Naive B cell (primary cell): ENCODE data around the gene IQCE. TPM values are rescaled to one million over a fixed set of nuclear protein-coding genes. Genes with fewer than 3 reads are reported as not detected.

ENCODE experiments used
- ATAC-seq, 2 donors: fragments of 150-1000 bp; cut with Tn5 transposase; 2 replicates each; pipeline ENCODE4 v1.10.0; 2021; ENCODE audit warnings: low read depth in 2 of 2, mild to moderate bottlenecking in 2 of 2, moderate library complexity in 2 of 2
- DNase-seq: peaks from one replicate; pipeline ENCODE4 v3.0.0; 2022
- H3K27ac Mint-ChIP-seq, 6 donors: one replicate each; pipeline ENCODE4 v1.8.0; 2020 to 2022; ENCODE audit warnings: mild to moderate bottlenecking in 6 of 6, mixed read lengths in 6 of 6, moderate library complexity in 5 of 6, inconsistent platforms in 2 of 6
- H3K27me3 Mint-ChIP-seq, 3 donors: one replicate each; pipeline ENCODE4 v1.8.0; 2021 to 2022; ENCODE audit warnings: mixed read lengths in 3 of 3, mild to moderate bottlenecking in 1 of 3
- H3K36me3 Mint-ChIP-seq, 2 donors: one replicate each; pipeline ENCODE4 v1.8.0; 2020 to 2022; ENCODE audit warnings: mixed read lengths in 2 of 2, inconsistent platforms in 1 of 2, mild to moderate bottlenecking in 1 of 2
- H3K4me1 Mint-ChIP-seq, 3 donors: one replicate each; pipeline ENCODE4 v1.8.0; 2020 to 2022; ENCODE audit warnings: mixed read lengths in 3 of 3, inconsistent platforms in 1 of 3, mild to moderate bottlenecking in 1 of 3, moderate library complexity in 1 of 3
- H3K4me3 Mint-ChIP-seq, 8 donors: one replicate each; pipeline ENCODE4 v1.8.0; 2020 to 2022; ENCODE audit warnings: mild to moderate bottlenecking in 8 of 8, mixed read lengths in 8 of 8, moderate library complexity in 8 of 8, inconsistent platforms in 2 of 8
- H3K9me3 Mint-ChIP-seq, 7 donors: one replicate each; pipeline ENCODE4 v1.8.0; 2020 to 2022; ENCODE audit warnings: mixed read lengths in 7 of 7, mild to moderate bottlenecking in 5 of 7, inconsistent platforms in 2 of 7, moderate library complexity in 1 of 7
- polyA plus RNA-seq, 6 donors: library from polyadenylated mRNA; unstranded; fragments of 300-500 nt; fragmentation: Illumina TruSeq; gene quantifications; one replicate each; pipeline ENCODE4 v1.2.3, GENCODE V29; 2021; ENCODE audit warnings: low read depth in 6 of 6

The IQCE gene
- polyA plus RNA-seq, 6 donors from 2014 or later, result 0.36 to 1.7 (median 1.3) TPM; not detected in 1

DNA sequence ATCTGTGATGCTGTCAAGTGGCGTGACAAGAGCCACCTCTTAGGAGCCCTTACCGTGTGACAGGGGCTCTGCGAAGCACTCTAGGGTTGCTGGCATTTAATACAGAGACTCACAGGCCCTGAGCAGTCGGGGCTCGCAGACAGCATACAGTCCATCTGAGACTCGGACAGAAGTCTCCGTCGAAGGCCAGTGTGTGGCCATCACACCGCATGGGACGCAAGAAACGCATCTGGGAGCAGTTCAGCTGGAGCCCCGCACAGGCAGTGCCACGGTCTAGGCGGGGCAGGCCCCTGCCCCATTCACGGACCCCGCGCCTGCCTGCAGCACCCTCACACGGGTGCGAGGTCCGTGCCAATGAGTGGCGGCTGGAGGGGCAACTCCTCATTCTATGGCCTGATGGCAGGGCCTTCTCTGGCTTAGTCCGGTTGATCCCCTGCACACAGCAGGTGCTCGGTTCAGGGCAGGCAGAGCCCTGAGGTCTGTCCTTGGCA is 33.6 kb downstream of the IQCE start:
- ATAC-seq (no peak), DNase-seq (no peak)
- peaks cover 8 to 13% (median 8%) of the 10 kb centered on the region in 3 donors for H3K4me1 Mint-ChIP-seq
- H3K36me3 Mint-ChIP-seq, result no peaks in the 10 kb centered on the region
- H3K9me3 Mint-ChIP-seq, result no peaks in the 10 kb centered on the region
- peaks cover 5 to 7% (median 6%) of the 10 kb centered on the region in 3 donors for H3K27me3 Mint-ChIP-seq
- peak overlapping the region in 1 of 6 donors; percentile 89 for H3K27ac Mint-ChIP-seq
- no peak overlapping the region for H3K4me3 Mint-ChIP-seq

- no peaks in the 10 kb centered on the region for H3K36me3 Mint-ChIP-seq
- no peak overlapping the region for H3K4me3 Mint-ChIP-seq
- no peaks in the 10 kb centered on the region for H3K9me3 Mint-ChIP-seq
- H3K27me3 Mint-ChIP-seq, result peaks cover 5 to 7% (median 6%) of the 10 kb centered on the region in 3 donors
- ATAC-seq (no peak), DNase-seq (no peak)
- H3K4me1 Mint-ChIP-seq, result peaks cover 8 to 13% (median 8%) of the 10 kb centered on the region in 3 donors
- H3K27ac Mint-ChIP-seq, result peak overlapping the region in 1 of 6 donors; percentile 89
These were observed 34.4 kb downstream of the IQCE start for GRCh38 chr7:2593036-2593727.

- H3K9me3 Mint-ChIP-seq, result no peaks in the 10 kb centered on the region
- peak overlapping the region in 3 of 8 donors; percentile 15 to 79 (median 24) for H3K4me3 Mint-ChIP-seq
- H3K4me1 Mint-ChIP-seq, result peaks cover 8 to 13% (median 11%) of the 10 kb centered on the region in 3 donors
- no peaks in the 10 kb centered on the region for H3K36me3 Mint-ChIP-seq
- peaks cover 5 to 7% (median 6%) of the 10 kb centered on the region in 3 donors for H3K27me3 Mint-ChIP-seq
- no peak for DNase-seq
- H3K27ac Mint-ChIP-seq, result no peak overlapping the region
- no peak for ATAC-seq
These were observed 35.8 kb downstream of the IQCE start for GRCh38 chr7:2594599-2594998.

GRCh38 chr7:2595258-2595860 is 36.6 kb downstream of the IQCE start:
- Mint-ChIP-seq H3K36me3 (no peaks in the 10 kb centered on the region), H3K9me3 (no peaks in the 10 kb centered on the region), H3K4me1 (peaks cover 8 to 13% (median 11%) of the 10 kb centered on the region in 3 donors), H3K27me3 (peaks cover 5 to 7% (median 6%) of the 10 kb centered on the region in 3 donors), H3K4me3 (peak overlapping the region in 5 of 8 donors; percentile 15 to 79 (median 40)), H3K27ac (peak overlapping the region in 3 of 6 donors; percentile 20 to 47 (median 20))
- DNase-seq (no peak), ATAC-seq (no peak)

- Mint-ChIP-seq H3K27me3 (peaks cover 5 to 7% (median 6%) of the 10 kb centered on the region in 3 donors), H3K36me3 (no peaks in the 10 kb centered on the region), H3K4me1 (peaks cover 8 to 13% (median 11%) of the 10 kb centered on the region in 3 donors), H3K27ac (peak overlapping the region in 1 of 6 donors; percentile 42), H3K4me3 (no peak overlapping the region), H3K9me3 (no peaks in the 10 kb centered on the region)
- no peak for DNase-seq
- ATAC-seq, result no peak
These were observed 37.9 kb downstream of the IQCE start for GRCh38 chr7:2596464-2597272.

DNA sequence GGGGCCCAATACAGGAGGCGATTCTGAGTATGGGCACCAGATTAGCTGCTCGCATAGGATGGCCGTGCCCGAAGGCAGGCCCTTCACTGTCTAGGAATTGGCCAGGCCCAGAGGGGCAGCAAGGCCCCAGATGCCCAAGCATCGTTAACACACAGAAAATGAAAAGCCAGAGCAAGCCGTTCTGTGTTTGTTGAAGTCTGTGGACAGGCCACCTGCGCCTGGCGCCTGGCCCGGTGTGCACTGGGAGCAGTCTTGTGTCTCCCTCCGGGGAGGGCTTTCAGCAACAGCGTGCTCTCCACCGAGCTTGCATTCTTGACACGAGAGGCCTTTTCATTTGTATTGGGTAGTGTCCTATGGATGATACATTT is 38.5 kb downstream of the IQCE start:
- H3K9me3 Mint-ChIP-seq, result no peaks in the 10 kb centered on the region
- H3K4me1 Mint-ChIP-seq, result peaks cover 11 to 19% (median 11%) of the 10 kb centered on the region in 3 donors
- H3K27ac Mint-ChIP-seq, result no peak overlapping the region
- no peaks in the 10 kb centered on the region for H3K36me3 Mint-ChIP-seq
- DNase-seq, result no peak
- H3K27me3 Mint-ChIP-seq, result peaks cover 5 to 7% (median 6%) of the 10 kb centered on the region in 3 donors
- no peak overlapping the region for H3K4me3 Mint-ChIP-seq
- ATAC-seq, result no peak

DNA sequence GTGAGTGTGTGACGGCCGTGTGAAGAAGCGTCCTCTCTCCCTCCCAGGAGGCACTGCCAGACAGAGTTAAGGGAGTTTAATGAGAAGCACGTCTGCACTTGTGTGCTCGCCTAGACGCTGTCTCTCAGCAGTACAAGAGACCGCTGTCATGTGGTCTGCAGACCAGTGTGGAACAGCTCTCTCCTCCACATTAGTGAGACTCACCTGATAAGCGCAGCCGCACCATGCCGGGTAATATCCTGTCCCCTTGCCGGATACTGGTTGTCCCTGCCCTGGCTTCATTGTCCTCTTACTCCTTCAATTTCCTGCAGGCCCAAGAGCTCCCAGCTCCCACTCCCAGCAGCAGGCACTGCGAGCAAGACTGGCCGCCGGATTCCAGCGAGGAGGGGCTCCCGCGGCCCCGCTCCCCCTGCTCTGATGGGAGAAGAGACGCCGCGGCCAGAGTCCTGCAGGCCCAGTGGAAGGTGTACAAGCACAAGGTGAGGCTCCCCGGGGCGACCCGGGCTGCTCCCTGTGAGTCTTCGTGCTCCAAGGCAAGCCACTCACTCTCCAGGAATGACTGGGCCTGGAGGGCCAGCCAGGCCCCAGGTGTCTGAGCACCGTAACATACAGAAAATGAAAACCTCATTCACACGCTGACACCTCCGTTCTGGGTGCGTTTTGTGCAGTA is 39.5 kb downstream of the IQCE start:
- peaks cover 13 to 24% (median 18%) of the 10 kb centered on the region in 3 donors for H3K4me1 Mint-ChIP-seq
- ATAC-seq, result no peak
- no peak overlapping the region for H3K27ac Mint-ChIP-seq
- peaks cover 5 to 14% (median 7%) of the 10 kb centered on the region in 3 donors for H3K27me3 Mint-ChIP-seq
- no peaks in the 10 kb centered on the region for H3K36me3 Mint-ChIP-seq
- no peaks in the 10 kb centered on the region for H3K9me3 Mint-ChIP-seq
- DNase-seq, result no peak
- H3K4me3 Mint-ChIP-seq, result peak overlapping the region in 1 of 8 donors; percentile 50

DNA sequence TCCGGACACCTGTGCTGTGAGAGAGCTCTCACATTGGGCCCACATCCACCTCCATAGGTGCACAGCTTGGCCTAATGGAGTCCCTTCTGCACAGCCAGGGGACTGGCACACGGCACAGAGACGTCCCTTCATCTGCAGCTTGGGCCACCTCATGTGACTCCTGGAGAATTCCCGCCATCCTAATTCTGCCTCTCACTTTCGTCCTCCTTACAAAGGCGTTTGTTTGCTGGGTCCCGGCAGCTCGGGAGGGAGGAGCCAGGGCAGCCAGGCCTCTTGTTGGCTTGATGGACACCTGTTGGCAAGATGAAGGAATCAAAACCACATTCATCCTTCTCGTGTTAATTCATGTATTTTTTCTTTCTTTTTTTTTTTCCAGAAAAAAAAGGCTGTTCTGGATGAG is 42.3 kb downstream of the IQCE start:
- DNase-seq (no peak), ATAC-seq (no peak)
- Mint-ChIP-seq H3K9me3 (no peaks in the 10 kb centered on the region), H3K27ac (peak overlapping the region in 1 of 6 donors; percentile 19), H3K4me3 (no peak overlapping the region), H3K36me3 (no peaks in the 10 kb centered on the region), H3K27me3 (peaks cover 1 to 11% (median 7%) of the 10 kb centered on the region in 3 donors), H3K4me1 (peaks cover 5 to 11% (median 10%) of the 10 kb centered on the region in 3 donors)

GRCh38 chr7:2601907-2602306 is 43.1 kb downstream of the IQCE start:
- H3K36me3 Mint-ChIP-seq, result no peaks in the 10 kb centered on the region
- H3K27me3 Mint-ChIP-seq, result peaks cover 0 to 9% (median under 1%) of the 10 kb centered on the region in 3 donors
- H3K4me1 Mint-ChIP-seq, result peaks cover 5 to 11% (median 10%) of the 10 kb centered on the region in 3 donors
- no peak overlapping the region for H3K4me3 Mint-ChIP-seq
- DNase-seq (no peak), ATAC-seq (no peak)
- H3K27ac Mint-ChIP-seq, result peak overlapping the region in 1 of 6 donors; percentile 73
- no peaks in the 10 kb centered on the region for H3K9me3 Mint-ChIP-seq

DNA sequence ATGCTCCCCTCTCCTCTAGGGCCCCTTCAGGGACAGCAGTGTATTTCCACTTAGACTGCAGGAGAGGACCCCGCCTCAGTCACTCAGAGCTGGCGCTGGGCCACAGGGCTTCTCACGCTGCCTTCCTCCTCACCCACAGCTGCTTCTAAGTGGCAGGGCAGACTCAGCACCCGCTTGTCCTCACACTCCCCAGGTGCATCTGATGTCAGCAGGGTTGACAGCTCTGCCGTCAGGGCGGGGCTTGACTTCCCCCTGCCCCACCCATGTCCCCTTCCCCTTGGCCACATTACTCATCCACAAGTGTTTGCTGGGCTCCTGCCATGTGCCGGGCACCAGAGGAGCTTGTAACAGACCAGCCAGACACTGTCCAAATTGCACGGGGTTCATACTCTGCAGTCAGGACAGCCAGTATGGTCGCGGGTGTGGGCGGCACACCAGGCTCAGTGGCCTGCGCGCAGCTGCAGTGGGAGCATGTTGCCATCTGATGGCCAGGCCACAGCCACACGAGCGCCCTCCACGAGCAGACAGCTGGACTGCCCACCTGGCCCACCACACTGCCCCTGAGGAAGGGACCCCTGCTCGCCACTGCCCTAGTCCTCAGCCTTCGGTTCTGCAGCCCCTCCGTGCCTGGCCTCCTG is 43.7 kb downstream of the IQCE start:
- Mint-ChIP-seq H3K36me3 (no peaks in the 10 kb centered on the region), H3K4me3 (no peak overlapping the region), H3K27ac (peak overlapping the region in 3 of 6 donors; percentile 16 to 70 (median 25)), H3K27me3 (peaks cover 0 to 9% (median 0%) of the 10 kb centered on the region in 3 donors), H3K4me1 (peaks cover 6 to 13% (median 11%) of the 10 kb centered on the region in 3 donors), H3K9me3 (no peaks in the 10 kb centered on the region)
- DNase-seq (no peak), ATAC-seq (peak in 1 of 2 donors; percentile 62)

- H3K27me3 Mint-ChIP-seq, result peaks cover 0 to 9% (median 0%) of the 10 kb centered on the region in 3 donors
- H3K4me3 Mint-ChIP-seq, result no peak overlapping the region
- ATAC-seq (no peak), DNase-seq (no peak)
- H3K9me3 Mint-ChIP-seq, result no peaks in the 10 kb centered on the region
- H3K36me3 Mint-ChIP-seq, result no peaks in the 10 kb centered on the region
- H3K4me1 Mint-ChIP-seq, result peaks cover 11 to 18% (median 15%) of the 10 kb centered on the region in 3 donors
- H3K27ac Mint-ChIP-seq, result peak overlapping the region in 2 of 6 donors; percentile 16 to 86
These were observed 44.5 kb downstream of the IQCE start for GRCh38 chr7:2603044-2603965.
